ENCODE results near the gene ADCYAP1. TPM values are rescaled to one million over a fixed set of nuclear protein-coding genes. Genes with fewer than 3 reads are reported as not detected.
"Not testable (repeated sequence)": the region's sequence is repeated elsewhere in the genome, so short reads cannot be mapped to it uniquely, and the experiment has no call there.

The ADCYAP1 gene
- total RNA-seq, result 1 to 10 TPM in 1 of 2 donors, under 1 TPM in 1; 0.60 to 2.1 TPM
- long read RNA-seq, donor 1, result 0 reads
- long read RNA-seq, donor 2, result 0 reads

- DNase-seq (ENCODE audit: low spot score), result no peak
- intact Hi-C loops (cut with DNase I), result no loop called here
Measured at GRCh38 chr18:904218-905090, at the start of gene ADCYAP1. Gene ADCYAP1 (plus strand): TSS chr18:904871. CDS start chr18:905387, 516 bp downstream.

- intact Hi-C loops (cut with DNase I), result no loop called here
- no peak for DNase-seq (ENCODE audit: low spot score)
Measured at GRCh38 chr18:857986-858385, 46.7 kb upstream of the ADCYAP1 start.

- peak; percentile 88 for DNase-seq (ENCODE audit: low spot score)
- intact Hi-C loops (cut with DNase I), result no loop called here
Measured at GRCh38 chr18:864872-865273, 39.8 kb upstream of the ADCYAP1 start.

- intact Hi-C loops (cut with DNase I), result no loop called here
Measured at GRCh38 chr18:867257-867656, 37.4 kb upstream of the ADCYAP1 start.

GRCh38 chr18:873426-873825 lies 31.2 kb upstream of the ADCYAP1 start:
- intact Hi-C loops (cut with DNase I); DNase-seq (ENCODE audit: low spot score): not testable (repeated sequence)

More at GRCh38 chr18:867257-867656, 37.4 kb upstream of the ADCYAP1 start:
- no peak for DNase-seq (ENCODE audit: low spot score)

- no peak for DNase-seq (ENCODE audit: low spot score)
- intact Hi-C loops (cut with DNase I), result no loop called here
Measured at GRCh38 chr18:875912-876311, 28.8 kb upstream of the ADCYAP1 start.

GRCh38 chr18:877238-877637 lies 27.4 kb upstream of the ADCYAP1 start:
- intact Hi-C loops (cut with DNase I), result no loop called here
- no peak for DNase-seq (ENCODE audit: low spot score)

GRCh38 chr18:886076-886475 lies 18.6 kb upstream of the ADCYAP1 start:
- intact Hi-C loops (cut with DNase I), result no loop called here
- DNase-seq (ENCODE audit: low spot score), result no peak

GRCh38 chr18:887716-888115 lies 17.0 kb upstream of the ADCYAP1 start:
- intact Hi-C loops (cut with DNase I), result no loop called here
- DNase-seq (ENCODE audit: low spot score), result no peak

GRCh38 chr18:892316-892715 lies 12.4 kb upstream of the ADCYAP1 start:
- intact Hi-C loops (cut with DNase I), result no loop called here
- DNase-seq (ENCODE audit: low spot score), result no peak

- intact Hi-C loops (cut with DNase I), result no loop called here
- no peak for DNase-seq (ENCODE audit: low spot score)
Measured at GRCh38 chr18:896315-896714, 8.4 kb upstream of the ADCYAP1 start.

- intact Hi-C loops (cut with DNase I), result no loop called here
- no peak for DNase-seq (ENCODE audit: low spot score)
Measured at GRCh38 chr18:901761-902160, 2.9 kb upstream of the ADCYAP1 start.

- intact Hi-C loops (cut with DNase I), result no loop called here
- no peak for DNase-seq (ENCODE audit: low spot score)
Measured at GRCh38 chr18:902229-902628, 2.4 kb upstream of the ADCYAP1 start.

- intact Hi-C loops (cut with DNase I), result no loop called here
- DNase-seq (ENCODE audit: low spot score), result peak; percentile 87
Measured at GRCh38 chr18:903701-904100, 970 bp upstream of the ADCYAP1 start.

GRCh38 chr18:905307-905947 lies 756 bp downstream of the ADCYAP1 start:
- intact Hi-C loops (cut with DNase I), result no loop called here
- DNase-seq (ENCODE audit: low spot score), result no peak

GRCh38 chr18:905948-906415 lies 1.3 kb downstream of the ADCYAP1 start:
- intact Hi-C loops (cut with DNase I), result no loop called here

GRCh38 chr18:906416-907114 lies 1.9 kb downstream of the ADCYAP1 start:
- no peak for DNase-seq (ENCODE audit: low spot score)
- intact Hi-C loops (cut with DNase I), result no loop called here

More at GRCh38 chr18:905948-906415, 1.3 kb downstream of the ADCYAP1 start:
- no peak for DNase-seq (ENCODE audit: low spot score)

GRCh38 chr18:907115-907884 lies 2.6 kb downstream of the ADCYAP1 start:
- peak; percentile 80 for DNase-seq (ENCODE audit: low spot score)
- intact Hi-C loops (cut with DNase I), result no loop called here

Data from posterior vena cava (tissue), 2 donors.